OCI-LY7 (cell line): Measurements from ENCODE around the gene EGR4. TPM values are rescaled to one million over a fixed set of nuclear protein-coding genes. Genes with fewer than 3 reads are reported as not detected.

Source experiments
- BruUV-seq: library from RNA; stranded (reverse); fragments of 400-500 nt; replicated peaks from 2 replicates; lab custom pipeline; 2021; lab: Mats Ljungman, UMichigan
- CTCF ChIA-PET: fragments of 300-600 bp; sonication (Branson Sonifier 250); formaldehyde crosslinking; loops from one replicate; lab custom pipeline; 2022; ENCODE audit warnings: antibody characterized with exemption; ENCODE audit not compliant: unreplicated experiment; lab: Charles Lee
- POLR2A ChIA-PET: fragments of 300-600 bp; sonication (Branson Sonifier 250); formaldehyde crosslinking; loops from one replicate; lab custom pipeline; 2022; ENCODE audit warnings: antibody characterized with exemption; lab: Charles Lee
- DNase-seq: peaks from one replicate; pipeline ENCODE4 v3.0.0-alpha.2; 2015; ENCODE audit warnings: low spot score
- H2AFZ ChIP-seq: fragments of 200-600 bp; sonication (generic), shearing (Covaris generic); 2 replicates; pipeline ENCODE4 v1.6.1; 2014; ENCODE audit warnings: mild to moderate bottlenecking, antibody characterized with exemption, low read length, moderate library complexity
- H3K27ac ChIP-seq: fragments of 200-600 bp; sonication (generic); 2 replicates; pipeline ENCODE4 v1.5.1; 2014; ENCODE audit warnings: mixed run types, low read depth, mild to moderate bottlenecking, moderate library complexity, low read length, inconsistent platforms; ENCODE audit not compliant: poor library complexity, severe bottlenecking
- H3K36me3 ChIP-seq: fragments of 200-600 bp; sonication (generic); 2 replicates; pipeline ENCODE4 v1.6.1; 2014; ENCODE audit warnings: mild to moderate bottlenecking, antibody characterized with exemption, low read length, moderate library complexity, mixed read lengths; ENCODE audit not compliant: insufficient read depth
- H3K4me1 ChIP-seq: fragments of 200-600 bp; sonication (generic); 2 replicates; pipeline ENCODE4 v1.5.1; 2014; ENCODE audit warnings: mild to moderate bottlenecking, low read length; ENCODE audit not compliant: insufficient read depth, poor library complexity, severe bottlenecking
- H3K4me2 ChIP-seq: fragments of 200-600 bp; sonication (generic); 2 replicates; pipeline ENCODE4 v1.6.1; 2014; ENCODE audit warnings: mild to moderate bottlenecking, low read length
- H3K4me3 ChIP-seq: fragments of 200-600 bp; sonication (generic); 2 replicates; pipeline ENCODE4 v1.5.1; 2014; ENCODE audit warnings: mild to moderate bottlenecking, low read depth, low read length; ENCODE audit not compliant: poor library complexity, severe bottlenecking
- H3K79me2 ChIP-seq: fragments of 200-600 bp; sonication (generic); 2 replicates; pipeline ENCODE4 v1.6.1; 2016; ENCODE audit warnings: low read depth, mild to moderate bottlenecking, low read length, moderate library complexity, mixed read lengths; ENCODE audit not compliant: insufficient read depth
- H3K9me2 ChIP-seq: fragments of 200-600 bp; sonication (generic); 2 replicates; pipeline ENCODE4 v1.6.1; 2016; ENCODE audit warnings: mild to moderate bottlenecking, low read length, mixed read lengths; ENCODE audit not compliant: insufficient read depth
- H3K9me3 ChIP-seq: fragments of 200-600 bp; sonication (generic); 2 replicates; pipeline ENCODE4 v1.6.1; 2014; ENCODE audit warnings: mild to moderate bottlenecking, mixed run types, low read length, mixed read lengths
- H4K20me1 ChIP-seq: fragments of 200-600 bp; sonication (generic); 2 replicates; pipeline ENCODE4 v1.6.1; 2014; ENCODE audit warnings: mild to moderate bottlenecking, antibody characterized with exemption, low read length, moderate library complexity, mixed read lengths; ENCODE audit not compliant: insufficient read depth
- EZH2phosphoT487 ChIP-seq: fragments of 200-600 bp; sonication (generic); IDR thresholded peaks from 2 replicates; pipeline ENCODE4 v1.6.1; 2018; ENCODE audit warnings: low read depth, borderline replicate concordance, mild to moderate bottlenecking, mixed run types, antibody characterized with exemption, low read length, moderate library complexity, mixed read lengths
- intact Hi-C: fragments of 100-400 bp; cut with micrococcal nuclease; formaldehyde crosslinking; loops from one replicate; pipeline ENCODE4 v1.10.0; 2022; ENCODE audit not compliant: unreplicated experiment
- total RNA-seq, 2 experiments: library from RNA; depleted of rRNA in 1 of 2; stranded (reverse); fragments of >200 nt in 1 of 2; shearing (Covaris generic) in 1 of 2; gene quantifications; 2 replicates each; pipeline ENCODE4 v1.2.3, GENCODE V29; 2014 to 2022
- TF ChIP-seq, protein P1 (sequence below): fragments of 200-600 bp; sonication (generic); conservative IDR thresholded peaks from 2 replicates; pipeline ENCODE4 v1.5.1; 2014; ENCODE audit warnings: mild to moderate bottlenecking, antibody characterized with exemption, low read length, moderate library complexity, mixed read lengths

EGR4 gene
- total RNA-seq, 2 experiments from 2014 or later = not detected

DNA sequence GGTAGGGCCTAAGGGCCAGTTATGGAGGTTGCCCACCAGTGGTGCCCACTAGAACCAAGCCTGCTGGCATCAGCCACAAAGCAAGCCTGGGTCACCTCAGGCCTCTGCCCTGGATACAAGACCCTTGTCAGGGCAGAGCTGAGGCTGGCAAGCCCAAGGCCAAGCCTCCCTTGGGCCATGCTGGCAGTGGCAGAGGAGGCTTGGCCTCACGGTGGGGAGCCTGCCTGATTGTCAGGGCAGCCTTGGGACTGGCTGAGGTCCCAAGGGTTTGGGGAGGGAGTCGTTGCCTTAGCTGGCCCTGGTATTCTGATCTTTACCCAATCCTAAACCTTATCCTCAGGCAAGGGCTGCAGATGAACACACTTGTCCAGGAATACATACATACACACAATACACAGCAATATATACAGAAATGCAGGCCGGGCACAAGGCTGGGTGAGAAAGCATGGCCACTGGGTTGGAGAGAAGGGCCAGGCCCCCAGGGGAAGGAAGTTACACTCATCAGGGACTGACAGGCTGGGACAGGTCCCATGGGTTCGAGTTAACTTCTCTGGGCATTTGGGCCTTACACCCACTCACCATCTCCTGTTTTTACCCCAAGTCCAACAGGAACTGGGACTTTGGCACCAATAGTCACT, 38.2 kb downstream of the EGR4 start:
- ChIA-PET CTCF (no interaction called here), POLR2A (interaction anchor here (0.6 kb wide), 1 partner anchor 116 kb away, joined by 3 read pairs; no protein-coding TSS in a partner anchor)
- H3K4me2 ChIP-seq = no peak overlapping the region
- no peaks in the 10 kb centered on the region for H3K4me1 ChIP-seq
- H3K9me3 ChIP-seq = no peaks in the 10 kb centered on the region
- H3K36me3 ChIP-seq = peaks cover 91% of the 10 kb centered on the region
- H2AFZ ChIP-seq = no peak overlapping the region
- H3K79me2 ChIP-seq = no peaks in the 10 kb centered on the region
- H3K9me2 ChIP-seq = no peaks in the 10 kb centered on the region
- intact Hi-C loops = no loop called here
- no peak overlapping the region for H3K4me3 ChIP-seq
- H3K27ac ChIP-seq = no peak overlapping the region
- no TSS peak for BruUV-seq
- no peak for DNase-seq
- no peaks in the 10 kb centered on the region; the same call in 1 of the 2 replicates for H4K20me1 ChIP-seq
- TF ChIP-seq, protein P1, sequence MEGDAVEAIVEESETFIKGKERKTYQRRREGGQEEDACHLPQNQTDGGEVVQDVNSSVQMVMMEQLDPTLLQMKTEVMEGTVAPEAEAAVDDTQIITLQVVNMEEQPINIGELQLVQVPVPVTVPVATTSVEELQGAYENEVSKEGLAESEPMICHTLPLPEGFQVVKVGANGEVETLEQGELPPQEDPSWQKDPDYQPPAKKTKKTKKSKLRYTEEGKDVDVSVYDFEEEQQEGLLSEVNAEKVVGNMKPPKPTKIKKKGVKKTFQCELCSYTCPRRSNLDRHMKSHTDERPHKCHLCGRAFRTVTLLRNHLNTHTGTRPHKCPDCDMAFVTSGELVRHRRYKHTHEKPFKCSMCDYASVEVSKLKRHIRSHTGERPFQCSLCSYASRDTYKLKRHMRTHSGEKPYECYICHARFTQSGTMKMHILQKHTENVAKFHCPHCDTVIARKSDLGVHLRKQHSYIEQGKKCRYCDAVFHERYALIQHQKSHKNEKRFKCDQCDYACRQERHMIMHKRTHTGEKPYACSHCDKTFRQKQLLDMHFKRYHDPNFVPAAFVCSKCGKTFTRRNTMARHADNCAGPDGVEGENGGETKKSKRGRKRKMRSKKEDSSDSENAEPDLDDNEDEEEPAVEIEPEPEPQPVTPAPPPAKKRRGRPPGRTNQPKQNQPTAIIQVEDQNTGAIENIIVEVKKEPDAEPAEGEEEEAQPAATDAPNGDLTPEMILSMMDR = no peak
- TF ChIP-seq EZH2phosphoT487 = no peak

DNA sequence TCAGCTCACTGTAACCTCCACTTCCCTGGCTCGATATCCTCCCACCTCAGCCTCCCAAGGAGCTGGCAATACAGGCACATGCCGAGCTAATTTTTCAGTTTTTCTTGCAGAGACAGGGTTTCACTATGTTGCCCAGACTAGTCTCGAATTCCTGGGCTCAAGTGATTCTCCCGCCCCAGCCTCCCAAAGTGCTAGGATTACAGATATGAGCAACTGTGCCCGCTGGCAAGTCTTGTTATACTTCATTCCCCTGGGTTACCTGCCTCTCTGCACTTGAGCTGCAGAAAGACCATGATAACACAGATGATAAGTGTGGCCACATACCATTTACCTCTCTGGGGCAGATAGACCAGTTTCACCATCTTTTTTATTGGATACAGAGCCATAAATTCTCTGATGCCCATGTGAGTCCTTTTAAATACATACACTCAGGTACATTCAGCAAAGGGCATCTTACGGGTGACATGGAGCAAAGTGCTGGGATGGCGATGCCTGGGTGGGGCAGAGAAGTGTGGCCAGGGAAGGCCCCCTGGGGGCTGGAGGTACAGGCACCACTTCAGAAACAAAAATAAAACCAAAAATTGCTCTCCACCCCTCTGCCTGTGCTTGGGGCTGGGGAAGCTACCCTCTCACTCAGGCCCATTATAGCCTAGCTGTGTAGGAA, 38.9 kb downstream of the EGR4 start:
- ChIA-PET CTCF (no interaction called here), POLR2A (interaction anchor here (0.6 to 1.8 kb wide), 2 partner anchors 16 to 116 kb away, joined by 3 to 11 read pairs; no protein-coding TSS in a partner anchor)
- H3K9me2 ChIP-seq = no peaks in the 10 kb centered on the region
- BruUV-seq = no TSS peak
- H3K4me3 ChIP-seq = no peak overlapping the region
- H3K79me2 ChIP-seq = no peaks in the 10 kb centered on the region
- TF ChIP-seq EZH2phosphoT487 = no peak
- TF ChIP-seq, protein P1 = no peak
- H3K4me2 ChIP-seq = no peak overlapping the region
- no peaks in the 10 kb centered on the region for H3K9me3 ChIP-seq
- no peaks in the 10 kb centered on the region; the same call in 1 of the 2 replicates for H4K20me1 ChIP-seq
- intact Hi-C loops = no loop called here
- DNase-seq = no peak
- H3K36me3 ChIP-seq = peaks cover 91% of the 10 kb centered on the region
- H3K27ac ChIP-seq = no peak overlapping the region
- no peak overlapping the region for H2AFZ ChIP-seq
- no peaks in the 10 kb centered on the region for H3K4me1 ChIP-seq

DNA sequence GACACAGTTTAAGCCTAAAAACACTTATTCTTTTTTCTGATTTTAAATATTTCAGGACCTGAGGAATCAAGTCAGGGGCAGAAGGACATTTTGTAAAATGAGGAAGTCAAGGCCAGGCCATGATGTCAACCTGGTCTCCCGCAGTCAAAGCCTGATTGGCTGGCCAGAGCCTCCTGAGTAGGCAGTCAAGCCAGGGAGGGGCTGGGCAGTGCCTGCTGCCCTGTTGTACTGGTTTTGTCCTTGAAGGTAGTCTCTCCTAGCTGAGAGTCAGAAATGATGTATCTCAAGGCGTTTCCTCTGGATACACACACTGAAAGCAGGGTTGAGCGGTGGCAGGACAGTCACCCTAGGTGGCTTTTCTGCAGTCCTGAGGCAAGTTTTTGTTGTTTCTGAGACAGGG, 39.4 kb downstream of the EGR4 start:
- peaks cover 91% of the 10 kb centered on the region for H3K36me3 ChIP-seq
- CTCF ChIA-PET = no interaction called here
- no peak for TF ChIP-seq EZH2phosphoT487
- TF ChIP-seq, protein P1 = no peak
- H3K4me3 ChIP-seq = no peak overlapping the region
- DNase-seq = no peak
- H3K79me2 ChIP-seq = no peaks in the 10 kb centered on the region
- H3K9me3 ChIP-seq = no peaks in the 10 kb centered on the region
- no peaks in the 10 kb centered on the region; the same call in 1 of the 2 replicates for H4K20me1 ChIP-seq
- no TSS peak for BruUV-seq
- H2AFZ ChIP-seq = no peak overlapping the region
- H3K27ac ChIP-seq = no peak overlapping the region
- no peaks in the 10 kb centered on the region for H3K4me1 ChIP-seq
- H3K9me2 ChIP-seq = no peaks in the 10 kb centered on the region
- POLR2A ChIA-PET = interaction anchor here (0.6 to 1.8 kb wide), 2 partner anchors 16 to 1198 kb away, joined by 4 to 11 read pairs; no protein-coding TSS in a partner anchor
- H3K4me2 ChIP-seq = no peak overlapping the region
- intact Hi-C loops = no loop called here
